ENCODE measurements around the gene MDK.

- TF ChIP-seq POLR2A (IDR thresholded peaks at IDR 0.05) = no peak
- TF ChIP-seq, protein P1, sequence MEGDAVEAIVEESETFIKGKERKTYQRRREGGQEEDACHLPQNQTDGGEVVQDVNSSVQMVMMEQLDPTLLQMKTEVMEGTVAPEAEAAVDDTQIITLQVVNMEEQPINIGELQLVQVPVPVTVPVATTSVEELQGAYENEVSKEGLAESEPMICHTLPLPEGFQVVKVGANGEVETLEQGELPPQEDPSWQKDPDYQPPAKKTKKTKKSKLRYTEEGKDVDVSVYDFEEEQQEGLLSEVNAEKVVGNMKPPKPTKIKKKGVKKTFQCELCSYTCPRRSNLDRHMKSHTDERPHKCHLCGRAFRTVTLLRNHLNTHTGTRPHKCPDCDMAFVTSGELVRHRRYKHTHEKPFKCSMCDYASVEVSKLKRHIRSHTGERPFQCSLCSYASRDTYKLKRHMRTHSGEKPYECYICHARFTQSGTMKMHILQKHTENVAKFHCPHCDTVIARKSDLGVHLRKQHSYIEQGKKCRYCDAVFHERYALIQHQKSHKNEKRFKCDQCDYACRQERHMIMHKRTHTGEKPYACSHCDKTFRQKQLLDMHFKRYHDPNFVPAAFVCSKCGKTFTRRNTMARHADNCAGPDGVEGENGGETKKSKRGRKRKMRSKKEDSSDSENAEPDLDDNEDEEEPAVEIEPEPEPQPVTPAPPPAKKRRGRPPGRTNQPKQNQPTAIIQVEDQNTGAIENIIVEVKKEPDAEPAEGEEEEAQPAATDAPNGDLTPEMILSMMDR (IDR thresholded peaks at IDR 0.05) = no peak
Measured at GRCh38 chr11:46421257-46421880, 39.9 kb downstream of the MDK start.

Data from body of pancreas (tissue), 4 donors.